22Rv1 (cell line): ENCODE measurements around the gene CFAP54.

Source experiments
- H3K27ac ChIP-seq: fragments of 450-650 bp; 2 replicates; pipeline ENCODE4 v1.5.1; 2017
- ZFX ChIP-seq: fragments of 450-650 bp; IDR thresholded peaks from 2 replicates; pipeline ENCODE4 v1.6.1; 2017; ENCODE audit warnings: antibody characterized with exemption, borderline replicate concordance
- TF ChIP-seq, protein P1 (sequence below): fragments of 450-650 bp; IDR thresholded peaks from 2 replicates; pipeline ENCODE4 v1.5.1; 2017; ENCODE audit warnings: mild to moderate bottlenecking

CFAP54 gene

DNA sequence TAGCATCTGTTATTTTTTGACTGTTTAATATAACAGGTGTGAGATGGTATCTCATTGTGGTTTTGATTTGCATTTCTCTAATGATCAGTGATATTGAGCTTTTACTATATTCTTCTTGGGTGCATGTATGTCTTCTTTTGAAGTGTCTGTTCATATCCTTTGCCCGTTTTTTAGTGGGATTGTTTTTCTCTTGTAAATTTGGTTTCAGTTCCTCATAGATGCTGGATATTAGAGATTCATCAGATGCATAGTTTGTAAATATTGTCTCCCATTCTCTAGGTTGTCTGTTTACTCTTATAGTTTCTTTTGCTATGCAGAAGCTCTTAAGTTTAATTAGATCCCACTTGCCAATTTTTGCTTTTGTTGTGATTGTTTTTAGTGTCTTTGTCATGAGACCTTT, 368.8 kb downstream of the CFAP54 start:
- no peak overlapping the region for H3K27ac ChIP-seq
- no peak for TF ChIP-seq ZFX
- TF ChIP-seq, protein P1, sequence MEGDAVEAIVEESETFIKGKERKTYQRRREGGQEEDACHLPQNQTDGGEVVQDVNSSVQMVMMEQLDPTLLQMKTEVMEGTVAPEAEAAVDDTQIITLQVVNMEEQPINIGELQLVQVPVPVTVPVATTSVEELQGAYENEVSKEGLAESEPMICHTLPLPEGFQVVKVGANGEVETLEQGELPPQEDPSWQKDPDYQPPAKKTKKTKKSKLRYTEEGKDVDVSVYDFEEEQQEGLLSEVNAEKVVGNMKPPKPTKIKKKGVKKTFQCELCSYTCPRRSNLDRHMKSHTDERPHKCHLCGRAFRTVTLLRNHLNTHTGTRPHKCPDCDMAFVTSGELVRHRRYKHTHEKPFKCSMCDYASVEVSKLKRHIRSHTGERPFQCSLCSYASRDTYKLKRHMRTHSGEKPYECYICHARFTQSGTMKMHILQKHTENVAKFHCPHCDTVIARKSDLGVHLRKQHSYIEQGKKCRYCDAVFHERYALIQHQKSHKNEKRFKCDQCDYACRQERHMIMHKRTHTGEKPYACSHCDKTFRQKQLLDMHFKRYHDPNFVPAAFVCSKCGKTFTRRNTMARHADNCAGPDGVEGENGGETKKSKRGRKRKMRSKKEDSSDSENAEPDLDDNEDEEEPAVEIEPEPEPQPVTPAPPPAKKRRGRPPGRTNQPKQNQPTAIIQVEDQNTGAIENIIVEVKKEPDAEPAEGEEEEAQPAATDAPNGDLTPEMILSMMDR, result no peak

- TF ChIP-seq, protein P1, result no peak
- no peak for TF ChIP-seq ZFX
- no peak overlapping the region for H3K27ac ChIP-seq
Observed at GRCh38 chr12:96861656-96862055, 372.3 kb downstream of the CFAP54 start.

DNA sequence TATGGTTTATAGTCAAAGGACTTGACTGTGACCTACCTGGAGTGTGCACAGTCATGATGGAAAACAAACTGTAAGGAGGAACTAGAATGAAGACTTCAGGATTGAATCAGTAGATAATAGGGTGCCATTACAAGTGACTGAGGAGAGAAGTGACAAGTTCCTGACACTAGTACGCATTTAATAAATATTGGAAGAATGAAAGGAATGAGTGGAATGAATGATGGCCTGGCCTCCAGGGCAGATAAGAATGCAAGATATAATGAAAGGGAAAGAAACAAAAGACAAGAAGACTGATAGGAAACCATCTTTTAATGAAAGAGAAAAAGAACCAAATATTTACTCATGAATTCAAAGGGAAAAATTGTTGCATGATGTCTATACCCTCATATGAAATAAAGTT, 372.9 kb downstream of the CFAP54 start:
- H3K27ac ChIP-seq, result no peak overlapping the region
- TF ChIP-seq ZFX, result no peak
- TF ChIP-seq, protein P1, result no peak

- no peak overlapping the region for H3K27ac ChIP-seq
- no peak for TF ChIP-seq ZFX
- TF ChIP-seq, protein P1, result no peak
Observed at GRCh38 chr12:96864335-96864734, 375.0 kb downstream of the CFAP54 start.

GRCh38 chr12:96866801-96867590, 377.6 kb downstream of the CFAP54 start:
- no peak overlapping the region for H3K27ac ChIP-seq
- TF ChIP-seq ZFX, result no peak
- TF ChIP-seq, protein P1, result no peak

- TF ChIP-seq, protein P1, result no peak
- no peak for TF ChIP-seq ZFX
- no peak overlapping the region for H3K27ac ChIP-seq
Observed at GRCh38 chr12:96870946-96871345, 381.6 kb downstream of the CFAP54 start.

DNA sequence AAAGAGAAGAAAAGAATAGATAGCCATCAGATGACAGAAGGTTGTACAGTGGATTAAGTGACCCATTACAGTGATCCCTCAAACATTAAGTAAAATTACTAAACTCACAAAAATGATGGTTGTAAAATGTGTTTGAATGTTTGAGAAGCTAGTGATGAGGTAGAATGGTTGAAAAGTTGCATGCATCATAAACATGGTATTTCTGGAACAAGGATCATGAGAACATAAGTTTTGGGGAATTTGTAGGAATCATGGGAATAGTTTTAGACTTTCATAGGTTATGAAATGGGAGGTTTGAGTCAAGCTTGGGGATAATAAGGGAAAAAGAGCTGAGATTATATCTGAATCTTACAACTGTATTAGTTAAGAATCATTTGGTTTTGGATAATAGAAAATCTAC, 383.6 kb downstream of the CFAP54 start:
- TF ChIP-seq, protein P1, result no peak
- no peak for TF ChIP-seq ZFX
- H3K27ac ChIP-seq, result no peak overlapping the region
